ENCODE results near the gene OLIG2. TPM values are rescaled to one million over a fixed set of nuclear protein-coding genes. Genes with fewer than 3 reads are reported as not detected.

OLIG2 gene
- total RNA-seq, 2 experiments from 2014 or later: not detected

DNA sequence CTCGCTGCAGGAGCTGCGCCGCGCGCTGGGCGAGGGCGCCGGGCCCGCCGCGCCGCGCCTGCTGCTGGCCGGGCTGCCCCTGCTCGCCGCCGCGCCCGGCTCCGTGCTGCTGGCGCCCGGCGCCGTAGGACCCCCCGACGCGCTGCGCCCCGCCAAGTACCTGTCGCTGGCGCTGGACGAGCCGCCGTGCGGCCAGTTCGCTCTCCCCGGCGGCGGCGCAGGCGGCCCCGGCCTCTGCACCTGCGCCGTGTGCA, 44.9 kb downstream of the OLIG2 start:
- intact Hi-C loops (cut with DNase I, micrococcal nuclease): no loop called here
- no peaks in the 10 kb centered on the region for H3K36me3 Mint-ChIP-seq (ENCODE audit: low read depth)
- no peaks in the 10 kb centered on the region for H3K36me3 ChIP-seq (ENCODE audit: insufficient read depth, low read length)
- H3K9me3 ChIP-seq (ENCODE audit: control insufficient read depth in 1 of 2, insufficient read depth in 1 of 2, low read length in 2 of 2): peaks cover 0 to 7% of the 10 kb centered on the region in 2 experiments
- H3K27ac ChIP-seq (ENCODE audit: low read depth in 1 of 2, low read length in 2 of 2): no peak overlapping the region
- peaks cover 23% of the 10 kb centered on the region for H3K4me1 Mint-ChIP-seq (ENCODE audit: low read depth)
- no peaks in the 10 kb centered on the region for H3K9me3 Mint-ChIP-seq
- ChIA-PET CTCF (no interaction called here), POLR2A (no interaction called here)
- H3K4me3 Mint-ChIP-seq: no peak overlapping the region
- peaks cover 62 to 81% of the 10 kb centered on the region in 2 experiments for H3K27me3 ChIP-seq (ENCODE audit: control insufficient read depth in 1 of 2, insufficient read depth in 2 of 2, low read length in 2 of 2)
- no peak overlapping the region for H3K27ac Mint-ChIP-seq
- TF ChIP-seq CTCF (IDR thresholded peaks at IDR 0.05): no peak
- H3K27me3 Mint-ChIP-seq: peaks cover 78% of the 10 kb centered on the region
- DNase-seq (no peak), ATAC-seq (ENCODE audit: poor library complexity) (no peak)
- H3K4me3 ChIP-seq (ENCODE audit: low read length): peak overlapping the region; percentile 31
- peaks cover 21% of the 10 kb centered on the region for H3K4me1 ChIP-seq (ENCODE audit: insufficient read depth, low read length)

GRCh38 chr21:33070998-33071769, 45.4 kb downstream of the OLIG2 start:
- H3K4me3 Mint-ChIP-seq: peak overlapping the region; percentile 83
- ChIA-PET CTCF (no interaction called here), POLR2A (no interaction called here)
- H3K27me3 Mint-ChIP-seq: peaks cover 75% of the 10 kb centered on the region
- Histone ChIP-seq H3K27me3 (ENCODE audit: control insufficient read depth in 1 of 2, insufficient read depth in 2 of 2, low read length in 2 of 2) (peaks cover 61 to 82% of the 10 kb centered on the region in 2 experiments), H3K4me3 (ENCODE audit: low read length) (peak overlapping the region; percentile 52), H3K9me3 (ENCODE audit: control insufficient read depth in 1 of 2, insufficient read depth in 1 of 2, low read length in 2 of 2) (peaks cover 0 to 7% of the 10 kb centered on the region in 2 experiments), H3K27ac (ENCODE audit: low read depth in 1 of 2, low read length in 2 of 2) (no peak overlapping the region), H3K36me3 (ENCODE audit: insufficient read depth, low read length) (no peaks in the 10 kb centered on the region), H3K4me1 (ENCODE audit: insufficient read depth, low read length) (peaks cover 21% of the 10 kb centered on the region)
- no peaks in the 10 kb centered on the region for H3K9me3 Mint-ChIP-seq
- intact Hi-C loops (cut with DNase I, micrococcal nuclease): no loop called here
- DNase-seq (peak in 1 of 14 experiments; percentile 26), ATAC-seq (ENCODE audit: poor library complexity) (peak; percentile 37)
- no peak for TF ChIP-seq CTCF (IDR thresholded peaks at IDR 0.05)
- no peak overlapping the region for H3K27ac Mint-ChIP-seq
- H3K4me1 Mint-ChIP-seq (ENCODE audit: low read depth): peaks cover 23% of the 10 kb centered on the region
- H3K36me3 Mint-ChIP-seq (ENCODE audit: low read depth): no peaks in the 10 kb centered on the region

DNA sequence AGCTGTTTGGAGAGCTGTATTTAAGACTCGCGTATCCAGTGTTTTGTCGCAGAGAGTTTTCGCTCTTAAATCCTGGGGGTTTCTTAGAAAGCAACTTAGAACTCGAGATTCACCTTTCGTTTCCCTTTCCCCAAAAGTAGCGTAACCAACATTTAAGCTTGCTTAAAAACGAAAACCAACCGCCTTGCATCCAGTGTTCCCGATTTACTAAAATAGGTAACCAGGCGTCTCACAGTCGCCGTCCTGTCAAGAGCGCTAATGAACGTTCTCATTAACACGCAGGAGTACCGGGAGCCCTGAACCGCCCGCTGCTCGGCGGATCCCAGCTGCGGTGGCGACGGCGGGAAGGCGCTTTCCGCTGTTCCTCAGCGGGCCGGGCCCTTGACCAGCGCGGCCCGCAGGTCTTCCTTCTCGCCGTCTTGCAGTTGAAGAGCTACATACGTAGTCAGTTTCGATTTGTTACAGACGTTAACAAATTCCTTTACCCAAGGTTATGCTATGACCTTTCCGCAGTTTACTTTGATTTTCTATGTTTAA, 46.1 kb downstream of the OLIG2 start:
- intact Hi-C loops (cut with DNase I, micrococcal nuclease): no loop called here
- DNase-seq: peak in 1 of 14 experiments; percentile 24
- Mint-ChIP-seq H3K36me3 (ENCODE audit: low read depth) (no peaks in the 10 kb centered on the region), H3K27me3 (peaks cover 75% of the 10 kb centered on the region), H3K9me3 (no peaks in the 10 kb centered on the region), H3K4me3 (peak overlapping the region; percentile 83), H3K27ac (no peak overlapping the region), H3K4me1 (ENCODE audit: low read depth) (peaks cover 23% of the 10 kb centered on the region)
- H3K9me3 ChIP-seq (ENCODE audit: control insufficient read depth in 1 of 2, insufficient read depth in 1 of 2, low read length in 2 of 2): peaks cover 0 to 7% of the 10 kb centered on the region in 2 experiments
- no peak for TF ChIP-seq CTCF (IDR thresholded peaks at IDR 0.05)
- H3K27me3 ChIP-seq (ENCODE audit: control insufficient read depth in 1 of 2, insufficient read depth in 2 of 2, low read length in 2 of 2): peaks cover 60 to 77% of the 10 kb centered on the region in 2 experiments
- H3K36me3 ChIP-seq (ENCODE audit: insufficient read depth, low read length): no peaks in the 10 kb centered on the region
- ATAC-seq (ENCODE audit: poor library complexity): no peak
- peak overlapping the region; percentile 52 for H3K4me3 ChIP-seq (ENCODE audit: low read length)
- ChIA-PET CTCF (no interaction called here), POLR2A (no interaction called here)
- peaks cover 21% of the 10 kb centered on the region for H3K4me1 ChIP-seq (ENCODE audit: insufficient read depth, low read length)
- no peak overlapping the region for H3K27ac ChIP-seq (ENCODE audit: low read depth in 1 of 2, low read length in 2 of 2)

All from CD4-positive, alpha-beta T cell (primary cell).